Kidney epithelial cell (primary cell): ENCODE results near the gene PITPNB. TPM values are rescaled to one million over a fixed set of nuclear protein-coding genes. Genes with fewer than 3 reads are reported as not detected.

Experiments
- DNase-seq: peaks from one replicate; pipeline ENCODE4 v3.0.0-alpha.2; 2010; ENCODE audit warnings: low read depth
- H3K27me3 ChIP-seq: 2 replicates; pipeline ENCODE4 v1.6.0; 2011; ENCODE audit warnings: low read length; ENCODE audit not compliant: control insufficient read depth, insufficient read depth
- H3K36me3 ChIP-seq: 2 replicates; pipeline ENCODE4 v1.5.1; 2011; ENCODE audit warnings: low read length; ENCODE audit not compliant: control insufficient read depth, insufficient read depth
- H3K4me3 ChIP-seq: 2 replicates; pipeline ENCODE4 v1.5.1; 2011; ENCODE audit warnings: low read depth, mild to moderate bottlenecking, control low read depth, low read length
- CTCF ChIP-seq: IDR thresholded peaks from 2 replicates; pipeline ENCODE4 v1.5.1; 2011; ENCODE audit warnings: mild to moderate bottlenecking, moderate library complexity, low read length, control low read depth, inconsistent platforms; ENCODE audit not compliant: insufficient read depth, poor library complexity, severe bottlenecking
- total RNA-seq: library from RNA; depleted of rRNA; stranded (reverse); fragments of >200 nt; gene quantifications from 2 replicates; pipeline ENCODE4 v1.2.3, GENCODE V29; 2015

PITPNB gene
- total RNA-seq, 1 donor from 2014 or later, result 32.3 TPM

- H3K27me3 ChIP-seq, result peaks cover 23% of the 10 kb centered on the region
- H3K4me3 ChIP-seq, result no peak overlapping the region
- no peak for DNase-seq
- no peaks in the 10 kb centered on the region for H3K36me3 ChIP-seq
- TF ChIP-seq CTCF, result no peak
These were observed 115.1 kb downstream of the PITPNB start for GRCh38 chr22:27803841-27804415.

GRCh38 chr22:27802346-27803073 is 116.5 kb downstream of the PITPNB start:
- H3K36me3 ChIP-seq, result no peaks in the 10 kb centered on the region
- H3K4me3 ChIP-seq, result peak overlapping the region; percentile 69
- H3K27me3 ChIP-seq, result peaks cover 37% of the 10 kb centered on the region
- no peak for TF ChIP-seq CTCF
- DNase-seq, result no peak

Other genes starting within 250 kb of the PITPNB start
- 4.5 and 5.3 TPM in 2 replicates for gene MN1, start 117.5 kb downstream of the PITPNB start, total RNA-seq